Stimulated activated CD8-positive, alpha-beta memory T cell treated with anti-CD3 and anti-CD28 coated beads, Interleukin-2, amount 100 ng/mL, for 1 hour (primary cell): ENCODE data around the gene MBNL2.

Source experiments
- DNase-seq, 2 donors: peaks; one replicate each; pipeline ENCODE4 v3.0.0-alpha.2; 2020; ENCODE audit warnings: low read depth in 2 of 2

The MBNL2 gene

GRCh38 chr13:97422118-97423054 is 200.3 kb downstream of the MBNL2 start:
- no peak for DNase-seq

- no peak for DNase-seq
Observed at GRCh38 chr13:97423300-97424045, 201.3 kb downstream of the MBNL2 start.

- no peak for DNase-seq
Observed at GRCh38 chr13:97425590-97425989, 203.5 kb downstream of the MBNL2 start.

GRCh38 chr13:97426695-97427094 is 204.6 kb downstream of the MBNL2 start:
- no peak for DNase-seq

- no peak for DNase-seq
Observed at GRCh38 chr13:97429681-97430081, 207.5 kb downstream of the MBNL2 start.

GRCh38 chr13:97430296-97430695 is 208.2 kb downstream of the MBNL2 start:
- no peak for DNase-seq

GRCh38 chr13:97431171-97431764 is 209.1 kb downstream of the MBNL2 start:
- no peak for DNase-seq

- no peak for DNase-seq
Observed at GRCh38 chr13:97432232-97432916, 210.2 kb downstream of the MBNL2 start.

GRCh38 chr13:97432917-97433726 is 211.0 kb downstream of the MBNL2 start:
- peak; percentile 94 to 98 for DNase-seq

GRCh38 chr13:97433727-97434396 is 211.7 kb downstream of the MBNL2 start, which contains the start of gene RAP2A:
Gene RAP2A, plus strand, starts transcription at chr13:97434169. Its CDS starts 302 bp downstream, at chr13:97434471.
- DNase-seq = peak; percentile 77 to 86

- DNase-seq = peak; percentile 6 to 16
Observed at GRCh38 chr13:97434397-97435201, 212.5 kb downstream of the MBNL2 start.

GRCh38 chr13:97435323-97435722 is 213.2 kb downstream of the MBNL2 start:
- no peak for DNase-seq

- no peak for DNase-seq
Observed at GRCh38 chr13:97435794-97436193, 213.7 kb downstream of the MBNL2 start.

- no peak for DNase-seq
Observed at GRCh38 chr13:97436845-97437244, 214.7 kb downstream of the MBNL2 start.

- no peak for DNase-seq
Observed at GRCh38 chr13:97437729-97438128, 215.6 kb downstream of the MBNL2 start.

- DNase-seq = no peak
Observed at GRCh38 chr13:97438856-97439595, 216.9 kb downstream of the MBNL2 start.

- DNase-seq = no peak
Observed at GRCh38 chr13:97440598-97441170, 218.6 kb downstream of the MBNL2 start.

GRCh38 chr13:97441368-97441767 is 219.2 kb downstream of the MBNL2 start:
- DNase-seq = no peak
